HEK293 (cell line): ENCODE results near the gene HSPA14.
A peak's percentile ranks its signal among the peaks of the same experiment; 100 is the strongest.

ENCODE experiments used
- GLIS2 ChIP-seq: fragments of 450-650 bp; formaldehyde crosslinking; IDR thresholded peaks from 2 replicates; pipeline ENCODE4 v1.5.1; 2016; ENCODE audit warnings: missing biosample characterization, missing genetic modification characterization
- INSM2 ChIP-seq: fragments of 450-650 bp; formaldehyde crosslinking; IDR thresholded peaks from 2 replicates; pipeline ENCODE4 v1.5.1; 2016; ENCODE audit warnings: missing biosample characterization, missing genetic modification characterization
- KLF9 ChIP-seq: fragments of 450-650 bp; formaldehyde crosslinking; IDR thresholded peaks from 2 replicates; pipeline ENCODE4 v1.5.1; 2016; ENCODE audit warnings: missing biosample characterization, missing genetic modification characterization, low read depth
- OSR2 ChIP-seq: fragments of 450-650 bp; formaldehyde crosslinking; IDR thresholded peaks from 2 replicates; pipeline ENCODE4 v1.5.1; 2016; ENCODE audit warnings: missing biosample characterization, missing genetic modification characterization
- PATZ1 ChIP-seq: fragments of 450-650 bp; formaldehyde crosslinking; IDR thresholded peaks from 2 replicates; pipeline ENCODE4 v1.5.1; 2016; ENCODE audit warnings: missing biosample characterization, missing genetic modification characterization
- PRDM1 ChIP-seq: fragments of 450-650 bp; formaldehyde crosslinking; IDR thresholded peaks from 2 replicates; pipeline ENCODE4; 2016; ENCODE audit warnings: missing biosample characterization, missing genetic modification characterization
- PRDM4 ChIP-seq: fragments of 450-650 bp; formaldehyde crosslinking; IDR thresholded peaks from 2 replicates; pipeline ENCODE4 v1.5.1; 2017; ENCODE audit warnings: missing biosample characterization, missing genetic modification characterization
- ZBTB8A ChIP-seq: fragments of 450-650 bp; formaldehyde crosslinking; IDR thresholded peaks from 2 replicates; pipeline ENCODE4 v1.5.1; 2016; ENCODE audit warnings: missing biosample characterization, missing genetic modification characterization
- ZNF140 ChIP-seq: fragments of 450-650 bp; formaldehyde crosslinking; IDR thresholded peaks from 2 replicates; pipeline ENCODE4 v1.5.1; 2016; ENCODE audit warnings: missing biosample characterization, missing genetic modification characterization
- ZNF155 ChIP-seq: fragments of 450-650 bp; formaldehyde crosslinking; IDR thresholded peaks from 2 replicates; pipeline ENCODE4 v1.5.1; 2016; ENCODE audit warnings: missing biosample characterization, missing genetic modification characterization
- ZNF394 ChIP-seq: fragments of 450-650 bp; formaldehyde crosslinking; IDR thresholded peaks from 2 replicates; pipeline ENCODE4 v1.5.1; 2016; ENCODE audit warnings: missing biosample characterization, missing genetic modification characterization, mild to moderate bottlenecking, moderate library complexity, borderline replicate concordance
- ZNF514 ChIP-seq: fragments of 450-650 bp; formaldehyde crosslinking; IDR thresholded peaks from 2 replicates; pipeline ENCODE4 v1.5.1; 2016; ENCODE audit warnings: missing biosample characterization, missing genetic modification characterization
- ZNF518A ChIP-seq: fragments of 450-650 bp; formaldehyde crosslinking; conservative IDR thresholded peaks from 2 replicates; pipeline ENCODE4 v1.5.1; 2016; ENCODE audit warnings: low read depth, missing biosample characterization, missing genetic modification characterization
- ZNF558 ChIP-seq: fragments of 450-650 bp; formaldehyde crosslinking; IDR thresholded peaks from 2 replicates; pipeline ENCODE4 v1.5.1; 2016; ENCODE audit warnings: missing biosample characterization, missing genetic modification characterization
- ZNF561 ChIP-seq: fragments of 450-650 bp; IDR thresholded peaks from 2 replicates; pipeline ENCODE4 v1.5.1; 2018; ENCODE audit warnings: missing biosample characterization, missing genetic modification characterization, borderline replicate concordance
- ZNF664 ChIP-seq: fragments of 450-650 bp; formaldehyde crosslinking; IDR thresholded peaks from 2 replicates; pipeline ENCODE4 v1.5.1; 2016; ENCODE audit warnings: missing biosample characterization, missing genetic modification characterization
- ZNF707 ChIP-seq: fragments of 450-650 bp; formaldehyde crosslinking; IDR thresholded peaks from 2 replicates; pipeline ENCODE4 v1.5.1; 2016; ENCODE audit warnings: missing biosample characterization, missing genetic modification characterization
- ZNF785 ChIP-seq: fragments of 450-650 bp; formaldehyde crosslinking; IDR thresholded peaks from 2 replicates; pipeline ENCODE4 v1.5.1; 2016; ENCODE audit warnings: missing biosample characterization, missing genetic modification characterization
- TF ChIP-seq, protein P1 (sequence below): fragments of 450-650 bp; formaldehyde crosslinking; IDR thresholded peaks from 2 replicates; pipeline ENCODE4 v1.5.1; 2016; ENCODE audit warnings: missing biosample characterization, missing genetic modification characterization
- TF ChIP-seq, protein P2 (sequence below): fragments of 450-650 bp; formaldehyde crosslinking; IDR thresholded peaks from 2 replicates; pipeline ENCODE4 v1.5.1; 2016; ENCODE audit warnings: missing biosample characterization, missing genetic modification characterization, low read depth

HSPA14 gene

DNA sequence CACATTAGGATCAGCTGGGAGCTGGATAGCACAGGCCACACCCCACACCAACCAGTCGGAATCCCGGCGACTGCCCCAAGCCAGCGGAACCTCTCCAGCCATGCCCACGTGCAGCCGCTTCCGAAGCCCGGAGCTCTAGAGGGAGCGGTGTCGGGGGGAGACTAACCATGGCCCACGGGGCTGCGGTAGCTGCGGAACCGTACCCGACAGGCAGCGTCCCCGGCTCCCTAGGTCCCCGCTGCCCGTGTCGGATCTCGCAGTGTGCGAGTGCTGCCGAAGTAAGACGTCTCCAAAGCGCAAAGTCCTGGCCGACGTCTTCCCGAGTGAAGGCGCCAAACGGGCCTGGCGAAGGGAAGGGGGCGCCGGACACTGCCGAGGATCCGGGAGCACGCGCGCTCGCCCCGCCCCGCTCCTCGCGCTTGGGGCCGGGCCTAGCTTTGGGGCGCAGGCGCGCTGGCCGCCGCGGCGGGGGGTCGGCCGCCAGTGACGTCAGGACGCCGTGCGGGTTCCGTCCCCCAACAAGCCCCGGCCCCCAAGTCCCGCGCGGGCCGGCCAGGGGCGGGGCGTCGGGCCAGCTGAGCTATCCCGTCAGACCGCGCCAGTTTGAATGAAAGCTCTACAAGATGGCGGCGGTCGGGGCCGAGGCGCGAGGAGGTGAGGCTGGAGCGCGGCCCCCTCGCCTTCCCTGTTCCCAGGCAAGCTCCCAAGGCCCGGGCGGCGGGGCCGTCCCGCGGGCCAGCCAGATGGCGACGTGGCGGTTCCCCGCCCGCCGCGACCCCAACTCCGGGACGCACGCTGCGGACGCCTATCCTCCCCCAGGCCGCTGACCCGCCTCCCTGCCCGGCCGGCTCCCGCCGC is 40.4 kb downstream of the HSPA14 start, which contains the start of gene SUV39H2 (continued):
- TF ChIP-seq PATZ1 (tag by site-specific recombination) (peak; percentile 77; the same call in 1 of the 2 replicates), ZNF394 (tag by site-specific recombination) (peak; percentile 94), INSM2 (tag by site-specific recombination) (no peak), ZNF140 (tag by site-specific recombination) (no peak), ZNF518A (tag by site-specific recombination) (no peak), ZNF785 (no peak), ZNF155 (no peak), ZNF664 (no peak; the same call in 1 of the 2 replicates), KLF9 (tag by site-specific recombination) (peak; percentile 88), OSR2 (peak; percentile 36; the same call in 1 of the 2 replicates), ZNF558 (tag by site-specific recombination) (no peak), PRDM4 (peak; percentile 65; the same call in 1 of the 2 replicates), ZNF514 (tag by site-specific recombination) (no peak), ZBTB8A (tag by site-specific recombination) (no peak; the same call in 1 of the 2 replicates), ZNF707 (tag by site-specific recombination) (no peak), GLIS2 (tag by site-specific recombination) (peak; percentile 55; the same call in 1 of the 2 replicates), PRDM1 (no peak), ZNF561 (tag by site-specific recombination) (peak; percentile 46; the same call in 1 of the 2 replicates)
- TF ChIP-seq, protein P1, sequence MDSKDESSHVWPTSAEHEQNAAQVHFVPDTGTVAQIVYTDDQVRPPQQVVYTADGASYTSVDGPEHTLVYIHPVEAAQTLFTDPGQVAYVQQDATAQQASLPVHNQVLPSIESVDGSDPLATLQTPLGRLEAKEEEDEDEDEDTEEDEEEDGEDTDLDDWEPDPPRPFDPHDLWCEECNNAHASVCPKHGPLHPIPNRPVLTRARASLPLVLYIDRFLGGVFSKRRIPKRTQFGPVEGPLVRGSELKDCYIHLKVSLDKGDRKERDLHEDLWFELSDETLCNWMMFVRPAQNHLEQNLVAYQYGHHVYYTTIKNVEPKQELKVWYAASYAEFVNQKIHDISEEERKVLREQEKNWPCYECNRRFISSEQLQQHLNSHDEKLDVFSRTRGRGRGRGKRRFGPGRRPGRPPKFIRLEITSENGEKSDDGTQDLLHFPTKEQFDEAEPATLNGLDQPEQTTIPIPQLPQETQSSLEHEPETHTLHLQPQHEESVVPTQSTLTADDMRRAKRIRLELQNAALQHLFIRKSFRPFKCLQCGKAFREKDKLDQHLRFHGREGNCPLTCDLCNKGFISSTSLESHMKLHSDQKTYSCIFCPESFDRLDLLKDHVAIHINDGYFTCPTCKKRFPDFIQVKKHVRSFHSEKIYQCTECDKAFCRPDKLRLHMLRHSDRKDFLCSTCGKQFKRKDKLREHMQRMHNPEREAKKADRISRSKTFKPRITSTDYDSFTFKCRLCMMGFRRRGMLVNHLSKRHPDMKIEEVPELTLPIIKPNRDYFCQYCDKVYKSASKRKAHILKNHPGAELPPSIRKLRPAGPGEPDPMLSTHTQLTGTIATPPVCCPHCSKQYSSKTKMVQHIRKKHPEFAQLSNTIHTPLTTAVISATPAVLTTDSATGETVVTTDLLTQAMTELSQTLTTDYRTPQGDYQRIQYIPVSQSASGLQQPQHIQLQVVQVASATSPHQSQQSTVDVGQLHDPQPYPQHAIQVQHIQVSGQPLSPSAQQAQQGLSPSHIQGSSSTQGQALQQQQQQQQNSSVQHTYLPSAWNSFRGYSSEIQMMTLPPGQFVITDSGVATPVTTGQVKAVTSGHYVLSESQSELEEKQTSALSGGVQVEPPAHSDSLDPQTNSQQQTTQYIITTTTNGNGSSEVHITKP, result peak; percentile 60; the same call in 1 of the 2 replicates
- TF ChIP-seq, protein P2, sequence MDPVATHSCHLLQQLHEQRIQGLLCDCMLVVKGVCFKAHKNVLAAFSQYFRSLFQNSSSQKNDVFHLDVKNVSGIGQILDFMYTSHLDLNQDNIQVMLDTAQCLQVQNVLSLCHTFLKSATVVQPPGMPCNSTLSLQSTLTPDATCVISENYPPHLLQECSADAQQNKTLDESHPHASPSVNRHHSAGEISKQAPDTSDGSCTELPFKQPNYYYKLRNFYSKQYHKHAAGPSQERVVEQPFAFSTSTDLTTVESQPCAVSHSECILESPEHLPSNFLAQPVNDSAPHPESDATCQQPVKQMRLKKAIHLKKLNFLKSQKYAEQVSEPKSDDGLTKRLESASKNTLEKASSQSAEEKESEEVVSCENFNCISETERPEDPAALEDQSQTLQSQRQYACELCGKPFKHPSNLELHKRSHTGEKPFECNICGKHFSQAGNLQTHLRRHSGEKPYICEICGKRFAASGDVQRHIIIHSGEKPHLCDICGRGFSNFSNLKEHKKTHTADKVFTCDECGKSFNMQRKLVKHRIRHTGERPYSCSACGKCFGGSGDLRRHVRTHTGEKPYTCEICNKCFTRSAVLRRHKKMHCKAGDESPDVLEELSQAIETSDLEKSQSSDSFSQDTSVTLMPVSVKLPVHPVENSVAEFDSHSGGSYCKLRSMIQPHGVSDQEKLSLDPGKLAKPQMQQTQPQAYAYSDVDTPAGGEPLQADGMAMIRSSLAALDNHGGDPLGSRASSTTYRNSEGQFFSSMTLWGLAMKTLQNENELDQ, result no peak
